GM23338 (cell line): ENCODE measurements around the gene UBTF. TPM values are rescaled to one million over a fixed set of nuclear protein-coding genes. Genes with fewer than 3 reads are reported as not detected.
A peak's percentile ranks its signal among the peaks of the same experiment; 100 is the strongest.

Experiments used
- ATAC-seq: fragments of 200-7000 bp; cut with Tn5 transposase; 3 replicates; pipeline ENCODE4 v1.9.1; 2020
- DNase-seq: peaks from one replicate; pipeline ENCODE4 v3.0.0-alpha.2; 2015; ENCODE audit warnings: low spot score
- H2AFZ ChIP-seq: fragments of 200-600 bp; sonication (generic); 2 replicates; pipeline ENCODE4 v1.8.0; 2016; ENCODE audit warnings: antibody characterized with exemption, mild to moderate bottlenecking, moderate library complexity
- H3F3A ChIP-seq: fragments of 200-600 bp; sonication (generic); replicated peaks from 2 replicates; pipeline ENCODE4 v1.8.0; 2017; ENCODE audit warnings: antibody characterized with exemption, mixed run types, low read depth
- H3K27ac ChIP-seq: fragments of 200-600 bp; sonication (generic); 2 replicates; pipeline ENCODE4 v1.6.1; 2016; ENCODE audit warnings: low read depth
- H3K27me3 ChIP-seq: fragments of 200-600 bp; sonication (generic); 2 replicates; pipeline ENCODE4 v1.8.0; 2016; ENCODE audit warnings: mild to moderate bottlenecking, mixed run types, moderate library complexity; ENCODE audit not compliant: insufficient read depth
- H3K36me3 ChIP-seq: fragments of 200-600 bp; sonication (generic); 2 replicates; pipeline ENCODE4 v1.8.0; 2016; ENCODE audit warnings: mild to moderate bottlenecking; ENCODE audit not compliant: insufficient read depth
- H3K4me1 ChIP-seq: fragments of 200-600 bp; sonication (generic); 2 replicates; pipeline ENCODE4 v1.8.0; 2016; ENCODE audit warnings: mild to moderate bottlenecking, moderate library complexity; ENCODE audit not compliant: insufficient read depth
- H3K4me2 ChIP-seq: fragments of 200-600 bp; sonication (generic); 2 replicates; pipeline ENCODE4 v1.7.1; 2017; ENCODE audit warnings: mixed run types
- H3K4me3 ChIP-seq: fragments of 200-600 bp; sonication (generic); 2 replicates; pipeline ENCODE4 v1.6.1; 2016; ENCODE audit warnings: mixed run types
- H3K79me2 ChIP-seq: fragments of 200-600 bp; sonication (generic); replicated peaks from 2 replicates; pipeline ENCODE4 v1.8.0; 2017; ENCODE audit warnings: mild to moderate bottlenecking; ENCODE audit not compliant: insufficient read depth
- H3K9me2 ChIP-seq: fragments of 200-600 bp; sonication (generic); 2 replicates; pipeline ENCODE4 v1.8.0; 2017; ENCODE audit not compliant: insufficient read depth
- H4K20me1 ChIP-seq: fragments of 200-600 bp; sonication (generic); replicated peaks from 2 replicates; pipeline ENCODE4 v1.8.0; 2017; ENCODE audit warnings: mild to moderate bottlenecking; ENCODE audit not compliant: insufficient read depth
- H3K27ac Mint-ChIP-seq: 2 replicates; pipeline ENCODE4 v1.8.0; 2020; ENCODE audit warnings: inconsistent platforms, mild to moderate bottlenecking, moderate library complexity, mixed read lengths
- H3K27me3 Mint-ChIP-seq: 3 replicates; pipeline ENCODE4 v1.8.0; 2022; ENCODE audit warnings: low read depth, mild to moderate bottlenecking, moderate library complexity, mixed read lengths, inconsistent platforms; ENCODE audit not compliant: insufficient read depth, poor library complexity
- H3K36me3 Mint-ChIP-seq: 3 replicates; pipeline ENCODE4 v1.8.0; 2021; ENCODE audit warnings: low read depth, mild to moderate bottlenecking, inconsistent platforms, moderate library complexity, mixed read lengths
- H3K4me1 Mint-ChIP-seq: 3 replicates; pipeline ENCODE4 v1.8.0; 2020; ENCODE audit warnings: mild to moderate bottlenecking, inconsistent platforms, mixed read lengths
- H3K4me3 Mint-ChIP-seq: 3 replicates; pipeline ENCODE4 v1.8.0; 2021; ENCODE audit warnings: moderate library complexity, mild to moderate bottlenecking, inconsistent platforms, mixed read lengths
- H3K9me3 Mint-ChIP-seq: 3 replicates; pipeline ENCODE4 v1.8.0; 2020; ENCODE audit warnings: moderate library complexity, mild to moderate bottlenecking, inconsistent platforms, mixed read lengths
- CTCF ChIP-seq, 2 experiments: fragments of 200-600 bp in 1 of 2; sonication (generic) in 1 of 2; conservative IDR thresholded peaks; 2 replicates each; pipeline versions ENCODE4 v1.5.1 to v1.6.1; 2016 to 2017; ENCODE audit warnings: antibody characterized with exemption in 2 of 2, low read depth in 2 of 2, mild to moderate bottlenecking in 2 of 2, moderate library complexity in 1 of 2
- EZH2 ChIP-seq: fragments of 200-600 bp; sonication (generic); IDR thresholded peaks from one replicate; pipeline ENCODE4 v1.8.0; 2017; ENCODE audit warnings: antibody characterized with exemption, mild to moderate bottlenecking, low read depth; ENCODE audit not compliant: unreplicated experiment
- EZH2phosphoT487 ChIP-seq: fragments of 200-600 bp; sonication (generic); IDR thresholded peaks from one replicate; pipeline ENCODE4 v1.8.1; 2018; ENCODE audit warnings: antibody characterized with exemption; ENCODE audit not compliant: unreplicated experiment
- JUNB ChIP-seq: IDR thresholded peaks from one replicate; pipeline ENCODE4 v1.6.1; 2016; ENCODE audit warnings: antibody characterized with exemption; ENCODE audit not compliant: unreplicated experiment
- POLR2AphosphoS5 ChIP-seq: IDR thresholded peaks from 2 replicates; pipeline ENCODE4 v1.6.1; 2016; ENCODE audit warnings: antibody characterized with exemption, low read depth
- REST ChIP-seq: IDR thresholded peaks from one replicate; pipeline ENCODE4 v1.6.1; 2018; ENCODE audit warnings: antibody characterized with exemption; ENCODE audit not compliant: unreplicated experiment
- STAT1 ChIP-seq: IDR thresholded peaks from one replicate; pipeline ENCODE4 v1.6.1; 2016; ENCODE audit warnings: antibody characterized with exemption; ENCODE audit not compliant: unreplicated experiment
- ZNF114 ChIP-seq: fragments of 250-450 bp; sonication (Bioruptor Pico); IDR thresholded peaks from 2 replicates; pipeline ENCODE4 v1.5.0; 2020; ENCODE audit warnings: mild to moderate bottlenecking, moderate library complexity
- ZNF331 ChIP-seq: fragments of 250-450 bp; sonication (Bioruptor Pico); IDR thresholded peaks from 2 replicates; pipeline ENCODE4 v1.5.0; 2020; ENCODE audit warnings: low read depth, mild to moderate bottlenecking, moderate library complexity
- polyA plus RNA-seq: library from polyadenylated mRNA; unstranded; fragments of >200 nt; fragmentation: Nextera tagmentation; extraction: Ambion mirVana; gene quantifications from 2 replicates; pipeline ENCODE4 v1.2.1, GENCODE V29; 2016
- total RNA-seq: library from RNA; depleted of rRNA; stranded (reverse); fragments of >200 nt; shearing (Covaris generic); gene quantifications from 2 replicates; pipeline ENCODE4 v1.2.3, GENCODE V29; 2014
- TF ChIP-seq, protein P1 (sequence below): fragments of 250-450 bp; sonication (Bioruptor Pico); IDR thresholded peaks from 2 replicates; pipeline ENCODE4 v1.5.0; 2020; ENCODE audit warnings: mild to moderate bottlenecking, moderate library complexity

The UBTF gene
- total and polyA plus RNA-seq, 2 experiments from 2014 or later, result 29.9 to 62.2 TPM

DNA sequence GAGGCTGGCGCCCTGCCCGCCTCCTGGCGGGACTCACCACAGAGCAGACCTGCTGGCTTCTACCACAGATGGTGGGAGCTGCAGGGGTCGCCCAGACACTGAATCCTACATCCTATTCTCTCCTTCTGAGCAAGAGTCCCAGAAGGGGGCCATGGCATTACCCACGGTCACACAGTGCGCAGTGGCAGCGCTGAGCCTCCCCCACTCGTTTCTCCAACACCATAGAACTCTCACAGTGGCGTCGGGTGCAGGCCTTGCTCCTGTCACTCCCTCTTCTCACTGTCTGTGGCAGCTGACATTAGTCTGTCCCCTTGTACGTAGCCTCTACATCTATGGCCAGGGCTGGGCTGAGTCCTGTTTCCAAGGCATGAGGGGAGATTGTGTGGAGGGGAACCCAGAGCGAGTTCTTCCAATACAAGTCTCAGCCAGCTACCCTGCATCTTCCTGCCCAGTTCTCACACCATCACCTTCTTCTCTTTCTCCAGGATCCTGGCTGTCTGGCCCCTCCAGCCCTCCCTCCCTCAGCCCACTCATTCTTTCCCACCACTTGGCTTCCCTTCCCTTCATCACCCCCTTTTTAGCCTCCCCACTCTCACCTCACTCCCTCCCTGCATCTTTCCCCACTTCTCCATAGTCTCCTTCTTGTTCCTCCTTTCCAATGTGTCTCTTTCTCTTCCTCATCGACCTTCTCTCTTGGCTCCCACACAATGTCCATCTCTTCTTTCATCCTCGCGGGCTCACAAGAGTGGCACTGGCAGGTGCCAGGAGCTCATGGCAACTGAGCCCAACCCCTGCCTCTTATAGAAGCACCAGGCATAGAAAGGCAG, 5.9 kb downstream of the UBTF start (continued):
- TF ChIP-seq, protein P1, sequence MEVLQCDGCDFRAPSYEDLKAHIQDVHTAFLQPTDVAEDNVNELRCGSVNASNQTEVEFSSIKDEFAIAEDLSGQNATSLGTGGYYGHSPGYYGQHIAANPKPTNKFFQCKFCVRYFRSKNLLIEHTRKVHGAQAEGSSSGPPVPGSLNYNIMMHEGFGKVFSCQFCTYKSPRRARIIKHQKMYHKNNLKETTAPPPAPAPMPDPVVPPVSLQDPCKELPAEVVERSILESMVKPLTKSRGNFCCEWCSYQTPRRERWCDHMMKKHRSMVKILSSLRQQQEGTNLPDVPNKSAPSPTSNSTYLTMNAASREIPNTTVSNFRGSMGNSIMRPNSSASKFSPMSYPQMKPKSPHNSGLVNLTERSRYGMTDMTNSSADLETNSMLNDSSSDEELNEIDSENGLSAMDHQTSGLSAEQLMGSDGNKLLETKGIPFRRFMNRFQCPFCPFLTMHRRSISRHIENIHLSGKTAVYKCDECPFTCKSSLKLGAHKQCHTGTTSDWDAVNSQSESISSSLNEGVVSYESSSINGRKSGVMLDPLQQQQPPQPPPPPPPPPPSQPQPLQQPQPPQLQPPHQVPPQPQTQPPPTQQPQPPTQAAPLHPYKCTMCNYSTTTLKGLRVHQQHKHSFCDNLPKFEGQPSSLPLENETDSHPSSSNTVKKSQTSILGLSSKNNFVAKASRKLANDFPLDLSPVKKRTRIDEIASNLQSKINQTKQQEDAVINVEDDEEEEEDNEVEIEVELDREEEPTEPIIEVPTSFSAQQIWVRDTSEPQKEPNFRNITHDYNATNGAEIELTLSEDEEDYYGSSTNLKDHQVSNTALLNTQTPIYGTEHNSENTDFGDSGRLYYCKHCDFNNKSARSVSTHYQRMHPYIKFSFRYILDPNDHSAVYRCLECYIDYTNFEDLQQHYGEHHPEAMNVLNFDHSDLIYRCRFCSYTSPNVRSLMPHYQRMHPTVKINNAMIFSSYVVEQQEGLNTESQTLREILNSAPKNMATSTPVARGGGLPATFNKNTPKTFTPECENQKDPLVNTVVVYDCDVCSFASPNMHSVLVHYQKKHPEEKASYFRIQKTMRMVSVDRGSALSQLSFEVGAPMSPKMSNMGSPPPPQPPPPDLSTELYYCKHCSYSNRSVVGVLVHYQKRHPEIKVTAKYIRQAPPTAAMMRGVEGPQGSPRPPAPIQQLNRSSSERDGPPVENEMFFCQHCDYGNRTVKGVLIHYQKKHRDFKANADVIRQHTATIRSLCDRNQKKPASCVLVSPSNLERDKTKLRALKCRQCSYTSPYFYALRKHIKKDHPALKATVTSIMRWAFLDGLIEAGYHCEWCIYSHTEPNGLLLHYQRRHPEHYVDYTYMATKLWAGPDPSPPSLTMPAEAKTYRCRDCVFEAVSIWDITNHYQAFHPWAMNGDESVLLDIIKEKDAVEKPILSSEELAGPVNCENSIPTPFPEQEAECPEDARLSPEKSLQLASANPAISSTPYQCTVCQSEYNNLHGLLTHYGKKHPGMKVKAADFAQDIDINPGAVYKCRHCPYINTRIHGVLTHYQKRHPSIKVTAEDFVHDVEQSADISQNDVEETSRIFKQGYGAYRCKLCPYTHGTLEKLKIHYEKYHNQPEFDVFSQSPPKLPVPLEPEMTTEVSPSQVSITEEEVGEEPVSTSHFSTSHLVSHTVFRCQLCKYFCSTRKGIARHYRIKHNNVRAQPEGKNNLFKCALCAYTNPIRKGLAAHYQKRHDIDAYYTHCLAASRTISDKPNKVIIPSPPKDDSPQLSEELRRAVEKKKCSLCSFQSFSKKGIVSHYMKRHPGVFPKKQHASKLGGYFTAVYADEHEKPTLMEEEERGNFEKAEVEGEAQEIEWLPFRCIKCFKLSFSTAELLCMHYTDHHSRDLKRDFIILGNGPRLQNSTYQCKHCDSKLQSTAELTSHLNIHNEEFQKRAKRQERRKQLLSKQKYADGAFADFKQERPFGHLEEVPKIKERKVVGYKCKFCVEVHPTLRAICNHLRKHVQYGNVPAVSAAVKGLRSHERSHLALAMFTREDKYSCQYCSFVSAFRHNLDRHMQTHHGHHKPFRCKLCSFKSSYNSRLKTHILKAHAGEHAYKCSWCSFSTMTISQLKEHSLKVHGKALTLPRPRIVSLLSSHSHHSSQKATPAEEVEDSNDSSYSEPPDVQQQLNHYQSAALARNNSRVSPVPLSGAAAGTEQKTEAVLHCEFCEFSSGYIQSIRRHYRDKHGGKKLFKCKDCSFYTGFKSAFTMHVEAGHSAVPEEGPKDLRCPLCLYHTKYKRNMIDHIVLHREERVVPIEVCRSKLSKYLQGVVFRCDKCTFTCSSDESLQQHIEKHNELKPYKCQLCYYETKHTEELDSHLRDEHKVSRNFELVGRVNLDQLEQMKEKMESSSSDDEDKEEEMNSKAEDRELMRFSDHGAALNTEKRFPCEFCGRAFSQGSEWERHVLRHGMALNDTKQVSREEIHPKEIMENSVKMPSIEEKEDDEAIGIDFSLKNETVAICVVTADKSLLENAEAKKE, result no peak

GRCh38 chr17:44212507-44213402, 6.7 kb downstream of the UBTF start:
- no peak overlapping the region for H3K27ac ChIP-seq
- peaks cover 27% of the 10 kb centered on the region for H3K27me3 Mint-ChIP-seq
- H2AFZ ChIP-seq, result no peak overlapping the region
- no peak overlapping the region for H3K4me2 ChIP-seq
- H3F3A ChIP-seq, result peaks cover 35% of the 10 kb centered on the region; the same call in 1 of the 2 replicates
- H3K27me3 ChIP-seq, result no peaks in the 10 kb centered on the region
- no peaks in the 10 kb centered on the region for H3K9me3 Mint-ChIP-seq
- ATAC-seq (no peak), DNase-seq (no peak)
- peaks cover 4% of the 10 kb centered on the region; the same call in 1 of the 2 replicates for H3K4me1 ChIP-seq
- H3K4me1 Mint-ChIP-seq, result peaks cover 27% of the 10 kb centered on the region
- no peak overlapping the region for H3K4me3 ChIP-seq
- H3K79me2 ChIP-seq, result peaks cover 13% of the 10 kb centered on the region
- no peaks in the 10 kb centered on the region for H3K9me2 ChIP-seq
- H3K27ac Mint-ChIP-seq, result peak overlapping the region; percentile 72; the same call in 1 of the 2 replicates
- peaks cover 89% of the 10 kb centered on the region for H3K36me3 Mint-ChIP-seq
- peak overlapping the region; percentile 37; the same call in 2 of the 3 replicates for H3K4me3 Mint-ChIP-seq
- H4K20me1 ChIP-seq, result peaks cover 11% of the 10 kb centered on the region
- H3K36me3 ChIP-seq, result peaks cover 32% of the 10 kb centered on the region
- TF ChIP-seq CTCF (conservative IDR thresholded peaks at IDR 0.05; ENCODE audit: low read depth in 2 of 2) (no peak), ZNF114 (CRISPR knock-in tag) (no peak), STAT1 (no peak), JUNB (no peak), EZH2 (no peak), REST (no peak), ZNF331 (CRISPR knock-in tag) (no peak), EZH2phosphoT487 (no peak), POLR2AphosphoS5 (no peak)
